ENCODE data around the gene COPS6.

Gene COPS6

DNA sequence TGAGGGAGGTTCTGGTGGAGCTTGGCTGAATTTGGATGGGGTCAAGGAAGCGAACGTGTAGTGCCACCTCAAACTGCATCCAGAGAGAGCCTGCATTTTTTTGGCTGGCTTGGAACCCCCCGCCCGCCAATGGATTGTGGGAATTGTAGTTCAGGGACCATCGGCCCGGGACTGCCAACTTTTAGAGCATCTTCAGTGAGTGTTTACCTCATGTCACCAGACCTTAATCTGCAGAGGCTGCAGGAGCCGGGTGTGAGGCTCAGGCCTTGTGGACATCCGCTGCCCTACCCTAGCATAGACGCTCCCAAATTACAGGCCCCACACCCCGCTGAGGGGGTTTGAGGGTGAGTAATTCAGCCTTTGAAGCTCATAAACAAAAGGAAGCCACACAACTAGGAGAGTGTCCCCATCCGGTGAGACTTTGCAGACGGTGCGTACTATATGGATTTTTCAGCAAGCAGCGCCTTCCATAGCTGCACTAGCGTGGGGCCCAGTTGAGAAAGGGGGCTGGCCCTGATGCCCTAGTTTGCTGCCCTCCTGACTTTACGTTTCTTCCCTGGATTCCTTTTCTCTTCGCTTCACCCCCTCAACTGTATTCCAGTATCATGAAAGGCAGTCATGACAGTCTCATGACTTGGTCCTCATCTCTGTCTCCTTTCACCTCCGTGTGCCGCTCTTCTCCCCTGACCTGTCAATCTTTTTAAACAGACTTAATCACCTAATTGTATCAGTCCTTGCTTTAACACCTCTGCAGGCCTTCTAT is 31.4 kb downstream of the COPS6 start:
- DNase-seq (ENCODE audit: insufficient read length, low spot score) = no peak
- TF ChIP-seq, protein P1, sequence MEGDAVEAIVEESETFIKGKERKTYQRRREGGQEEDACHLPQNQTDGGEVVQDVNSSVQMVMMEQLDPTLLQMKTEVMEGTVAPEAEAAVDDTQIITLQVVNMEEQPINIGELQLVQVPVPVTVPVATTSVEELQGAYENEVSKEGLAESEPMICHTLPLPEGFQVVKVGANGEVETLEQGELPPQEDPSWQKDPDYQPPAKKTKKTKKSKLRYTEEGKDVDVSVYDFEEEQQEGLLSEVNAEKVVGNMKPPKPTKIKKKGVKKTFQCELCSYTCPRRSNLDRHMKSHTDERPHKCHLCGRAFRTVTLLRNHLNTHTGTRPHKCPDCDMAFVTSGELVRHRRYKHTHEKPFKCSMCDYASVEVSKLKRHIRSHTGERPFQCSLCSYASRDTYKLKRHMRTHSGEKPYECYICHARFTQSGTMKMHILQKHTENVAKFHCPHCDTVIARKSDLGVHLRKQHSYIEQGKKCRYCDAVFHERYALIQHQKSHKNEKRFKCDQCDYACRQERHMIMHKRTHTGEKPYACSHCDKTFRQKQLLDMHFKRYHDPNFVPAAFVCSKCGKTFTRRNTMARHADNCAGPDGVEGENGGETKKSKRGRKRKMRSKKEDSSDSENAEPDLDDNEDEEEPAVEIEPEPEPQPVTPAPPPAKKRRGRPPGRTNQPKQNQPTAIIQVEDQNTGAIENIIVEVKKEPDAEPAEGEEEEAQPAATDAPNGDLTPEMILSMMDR (IDR thresholded peaks at IDR 0.05; ENCODE audit: insufficient read depth, missing control alignments) = no peak
- no peak for FAIRE-seq

DNA sequence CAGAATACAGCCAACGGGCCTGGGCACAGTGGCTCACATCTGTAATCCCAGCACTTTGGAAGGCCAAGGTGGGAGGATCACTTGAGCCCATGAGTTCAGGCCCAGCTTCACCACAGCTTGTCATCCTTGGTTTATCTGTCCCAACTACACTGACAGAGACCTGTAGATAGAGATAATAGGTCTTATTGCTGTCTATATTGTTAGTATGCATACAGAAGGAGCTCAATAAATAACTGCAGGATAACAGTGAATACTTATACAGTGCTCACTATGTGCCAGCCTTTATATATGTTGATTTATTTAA is 31.9 kb downstream of the COPS6 start:
- TF ChIP-seq, protein P1 (IDR thresholded peaks at IDR 0.05; ENCODE audit: insufficient read depth, missing control alignments) = no peak
- FAIRE-seq = no peak
- DNase-seq (ENCODE audit: insufficient read length, low spot score) = no peak

DNA sequence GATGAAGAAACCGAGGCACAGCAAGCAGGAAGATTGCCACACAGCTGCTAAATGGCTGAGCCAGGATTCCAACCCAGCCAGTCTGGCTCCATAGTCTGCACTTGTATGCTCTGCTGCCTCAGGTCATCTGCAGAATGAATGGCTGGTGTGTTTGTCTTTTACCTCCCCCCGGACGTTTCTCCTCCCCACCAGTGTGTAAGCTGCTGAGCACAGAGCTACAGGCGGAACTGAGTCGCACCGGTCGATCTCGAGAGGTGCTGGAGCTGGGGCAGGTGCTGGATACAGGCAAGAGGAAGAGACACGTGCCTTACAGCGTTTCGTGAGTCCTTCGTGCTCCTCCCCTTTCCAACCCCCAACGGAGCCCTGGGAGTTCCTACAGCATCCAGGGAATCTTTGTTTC is 33.3 kb downstream of the COPS6 start:
- DNase-seq (ENCODE audit: insufficient read length, low spot score) (no peak), FAIRE-seq (no peak)
- TF ChIP-seq, protein P1 (IDR thresholded peaks at IDR 0.05; ENCODE audit: insufficient read depth, missing control alignments) = no peak

DNA sequence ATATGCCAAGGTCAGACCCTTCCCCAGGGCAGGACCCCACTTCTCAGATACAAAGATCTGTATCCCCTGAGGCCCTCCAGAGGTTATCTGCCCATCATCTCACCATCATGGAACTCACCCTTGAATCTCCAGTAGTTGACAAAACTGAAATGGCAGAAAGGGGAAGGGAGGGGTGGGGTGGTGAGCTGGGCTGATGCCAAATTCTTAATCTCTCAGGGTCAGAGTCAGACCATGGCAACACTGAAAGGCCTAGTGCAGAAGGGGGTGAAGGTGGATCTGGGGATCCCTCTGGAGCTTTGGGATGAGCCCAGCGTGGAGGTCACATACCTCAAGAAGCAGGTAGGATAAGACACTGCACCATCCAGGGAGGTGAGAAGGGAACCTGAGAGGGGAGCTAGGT is 33.8 kb downstream of the COPS6 start:
- FAIRE-seq (no peak), DNase-seq (ENCODE audit: insufficient read length, low spot score) (no peak)
- TF ChIP-seq, protein P1 (IDR thresholded peaks at IDR 0.05; ENCODE audit: insufficient read depth, missing control alignments) = no peak

DNA sequence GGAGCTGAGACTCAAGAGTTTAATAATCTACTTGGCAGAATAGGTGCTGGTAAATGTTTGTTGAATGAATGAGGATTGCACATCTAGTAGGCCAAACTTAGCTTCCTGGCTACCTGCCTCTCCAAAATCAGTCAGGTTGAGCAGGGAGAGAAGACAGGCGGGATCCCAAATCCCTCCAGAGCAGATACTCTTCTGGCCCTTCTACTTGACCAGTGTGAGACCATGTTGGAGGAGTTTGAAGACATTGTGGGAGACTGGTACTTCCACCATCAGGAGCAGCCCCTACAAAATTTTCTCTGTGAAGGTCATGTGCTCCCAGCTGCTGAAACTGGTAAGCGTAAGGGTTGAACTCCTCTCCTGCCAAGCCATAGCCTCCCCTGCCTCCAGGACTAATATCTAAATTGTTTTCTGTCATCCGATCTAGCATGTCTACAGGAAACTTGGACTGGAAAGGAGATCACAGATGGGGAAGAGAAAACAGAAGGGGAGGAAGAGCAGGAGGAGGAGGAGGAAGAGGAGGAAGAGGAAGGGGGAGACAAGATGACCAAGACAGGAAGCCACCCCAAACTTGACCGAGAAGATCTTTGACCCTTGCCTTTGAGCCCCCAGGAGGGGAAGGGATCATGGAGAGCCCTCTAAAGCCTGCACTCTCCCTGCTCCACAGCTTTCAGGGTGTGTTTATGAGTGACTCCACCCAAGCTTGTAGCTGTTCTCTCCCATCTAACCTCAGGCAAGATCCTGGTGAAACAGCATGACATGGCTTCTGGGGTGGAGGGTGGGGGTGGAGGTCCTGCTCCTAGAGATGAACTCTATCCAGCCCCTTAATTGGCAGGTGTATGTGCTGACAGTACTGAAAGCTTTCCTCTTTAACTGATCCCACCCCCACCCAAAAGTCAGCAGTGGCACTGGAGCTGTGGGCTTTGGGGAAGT is 35.8 kb downstream of the COPS6 start:
- TF ChIP-seq, protein P1 (IDR thresholded peaks at IDR 0.05; ENCODE audit: insufficient read depth, missing control alignments) = no peak
- FAIRE-seq (no peak), DNase-seq (ENCODE audit: insufficient read length, low spot score) (no peak)

DNA sequence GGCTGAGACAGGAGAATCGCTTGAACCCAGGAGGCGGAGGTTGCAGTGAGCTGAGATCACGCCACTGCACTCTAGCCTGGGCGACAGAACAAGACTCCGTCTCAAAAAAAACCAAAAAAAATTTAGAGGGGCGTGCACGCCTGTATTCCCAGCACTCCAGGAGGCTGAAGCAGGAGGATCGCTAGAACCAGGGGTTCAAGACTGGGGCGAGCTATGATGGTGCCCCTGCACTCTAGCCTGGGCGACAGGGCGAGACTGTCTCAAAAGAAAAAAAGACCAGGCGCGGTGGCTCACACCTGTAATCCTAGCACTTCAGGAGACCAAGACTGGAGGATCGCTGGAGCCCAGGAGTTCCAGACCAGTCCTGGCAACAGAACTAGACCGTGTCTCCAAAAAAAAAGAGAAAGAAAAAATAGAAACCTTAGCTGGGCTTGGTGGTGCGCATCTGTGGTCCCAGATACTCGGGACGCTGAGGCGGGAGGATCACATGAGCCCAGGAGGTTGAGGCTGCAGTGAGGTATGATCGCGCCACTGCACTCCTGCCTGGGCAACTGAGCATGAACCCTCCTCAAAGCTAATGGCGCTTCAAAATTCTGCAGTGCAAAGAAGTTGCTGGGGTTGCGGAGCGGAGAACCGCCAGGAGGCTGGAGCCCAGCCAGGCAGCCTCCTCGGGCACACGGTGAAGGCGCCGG is 37.6 kb downstream of the COPS6 start:
- DNase-seq (ENCODE audit: insufficient read length, low spot score) (no peak), FAIRE-seq (no peak)

More for the DNA sequence above, 37.6 kb downstream of the COPS6 start:
- TF ChIP-seq, protein P1 (IDR thresholded peaks at IDR 0.05; ENCODE audit: insufficient read depth, missing control alignments) = no peak

Data from D721Med (cell line).